ENCODE results near the gene SOX5.
"Not testable (repeated sequence)": the region's sequence is repeated elsewhere in the genome, so short reads cannot be mapped to it uniquely, and the experiment has no call there.

The SOX5 gene

GRCh38 chr12:23760495-23760894 is 189.0 kb downstream of the SOX5 start:
- in situ Hi-C loops (cut with MboI; ENCODE audit: low sequenced_read_pairs), result no loop called here

DNA sequence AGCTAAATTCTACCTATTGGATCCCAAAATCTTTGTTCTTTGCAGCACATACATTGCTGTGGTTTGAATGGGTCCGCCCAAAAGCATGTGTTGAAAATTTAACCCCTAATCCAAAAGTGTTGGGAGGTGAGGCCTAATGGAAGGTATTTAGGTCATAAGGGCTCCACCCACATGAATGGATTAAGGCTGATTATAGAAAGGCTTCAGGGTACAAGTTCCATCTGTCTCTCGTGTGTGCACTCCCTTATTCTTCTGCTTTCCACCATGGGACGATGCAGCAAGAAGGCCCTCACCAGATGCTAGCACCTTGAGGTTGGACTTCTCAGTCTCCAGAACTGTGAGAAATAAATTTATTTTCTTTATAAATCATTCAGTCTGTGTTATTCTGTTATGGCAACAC is 190.9 kb downstream of the SOX5 start:
- in situ Hi-C loops (cut with MboI; ENCODE audit: low sequenced_read_pairs), result no loop called here

GRCh38 chr12:23757541-23757962 is 191.9 kb downstream of the SOX5 start:
- in situ Hi-C loops (cut with MboI; ENCODE audit: low sequenced_read_pairs), result no loop called here

- in situ Hi-C loops (cut with MboI; ENCODE audit: low sequenced_read_pairs), result no loop called here
These were observed 193.1 kb downstream of the SOX5 start for GRCh38 chr12:23756416-23756815.

GRCh38 chr12:23753628-23754365 is 195.7 kb downstream of the SOX5 start:
- in situ Hi-C loops (cut with MboI; ENCODE audit: low sequenced_read_pairs), result no loop called here

GRCh38 chr12:23752245-23752644 is 197.2 kb downstream of the SOX5 start:
- in situ Hi-C loops (cut with MboI; ENCODE audit: low sequenced_read_pairs), result no loop called here

- in situ Hi-C loops (cut with MboI; ENCODE audit: low sequenced_read_pairs), result no loop called here
These were observed 197.8 kb downstream of the SOX5 start for GRCh38 chr12:23751641-23752040.

GRCh38 chr12:23750923-23751322 is 198.5 kb downstream of the SOX5 start:
- in situ Hi-C loops (cut with MboI; ENCODE audit: low sequenced_read_pairs), result no loop called here

DNA sequence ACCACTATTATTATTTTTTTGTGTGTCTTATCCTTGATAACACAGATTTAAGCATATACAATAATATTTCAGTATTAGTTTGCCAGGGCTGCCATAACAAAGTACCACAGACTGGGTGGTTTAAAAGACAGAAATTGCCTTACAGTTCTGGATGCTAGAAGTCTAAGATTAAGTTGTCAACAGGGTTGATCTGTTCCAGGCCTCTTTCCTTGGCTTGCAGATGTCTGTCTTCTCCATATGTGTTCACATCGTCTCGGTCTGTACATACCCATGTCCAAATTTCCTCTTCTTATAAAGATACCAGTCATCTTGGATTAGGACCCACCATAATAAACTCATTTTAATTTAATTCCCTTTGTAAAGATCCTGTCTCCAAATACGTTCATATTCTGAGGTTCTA is 204.8 kb downstream of the SOX5 start:
- in situ Hi-C loops (cut with MboI; ENCODE audit: low sequenced_read_pairs), result no loop called here

DNA sequence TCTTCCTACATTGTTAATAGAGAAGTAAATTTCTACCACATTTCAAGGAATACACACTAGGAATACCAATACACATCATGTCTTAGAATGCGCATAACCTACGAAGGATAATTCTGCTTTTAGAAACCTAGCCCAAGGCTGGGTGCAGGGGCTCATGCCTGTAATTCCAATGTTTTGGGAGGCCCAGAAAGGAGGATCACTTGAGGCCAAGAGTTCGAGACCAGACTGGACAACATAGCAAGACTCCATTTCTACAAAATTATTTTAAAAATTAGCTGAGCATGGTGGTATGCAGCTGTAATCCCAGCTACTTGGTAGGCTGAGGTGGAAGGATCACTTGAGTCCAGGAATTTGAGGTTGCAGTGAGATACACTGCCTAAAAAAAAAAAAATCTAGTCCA is 206.9 kb downstream of the SOX5 start:
- in situ Hi-C loops (cut with MboI; ENCODE audit: low sequenced_read_pairs), result no loop called here

DNA sequence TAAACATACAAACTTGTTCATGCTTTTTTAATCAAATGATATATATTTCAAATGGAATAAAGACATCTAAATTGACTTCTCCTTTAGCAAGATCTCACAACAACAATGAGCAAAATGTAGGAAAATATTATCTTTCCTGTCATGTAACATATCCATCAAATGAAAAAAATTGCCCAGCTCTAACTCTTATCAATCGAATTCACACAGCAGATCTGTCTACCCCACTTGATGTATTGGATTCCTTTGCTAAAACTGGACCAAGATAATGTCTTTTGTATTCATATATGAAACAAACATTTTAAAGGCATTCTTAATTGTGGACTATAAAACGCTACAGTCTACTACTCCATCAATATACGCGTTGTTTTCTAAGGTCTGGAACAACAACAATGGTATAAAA is 218.0 kb downstream of the SOX5 start:
- in situ Hi-C loops (cut with MboI; ENCODE audit: low sequenced_read_pairs), result no loop called here

GRCh38 chr12:23731035-23731434 is 218.4 kb downstream of the SOX5 start:
- in situ Hi-C loops (cut with MboI; ENCODE audit: low sequenced_read_pairs), result no loop called here

DNA sequence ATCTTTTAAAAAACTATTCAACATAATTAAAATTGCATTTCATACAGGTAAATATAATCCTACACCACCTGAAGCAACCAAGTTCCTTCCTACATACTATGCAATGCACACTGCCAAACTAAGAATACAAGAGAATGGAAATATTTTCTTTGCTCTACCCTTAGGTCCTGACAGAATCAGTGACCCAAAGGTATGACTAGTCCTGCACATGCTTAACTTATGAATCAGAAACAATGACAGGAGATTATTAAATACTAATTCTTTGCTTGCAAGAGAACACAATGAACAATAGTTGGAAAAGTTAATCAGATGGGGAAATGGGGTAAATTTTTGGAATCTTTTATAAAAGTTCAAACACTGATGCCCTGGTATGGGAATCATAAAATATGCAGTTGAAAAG is 220.1 kb downstream of the SOX5 start:
- in situ Hi-C loops (cut with MboI; ENCODE audit: low sequenced_read_pairs), result no loop called here

DNA sequence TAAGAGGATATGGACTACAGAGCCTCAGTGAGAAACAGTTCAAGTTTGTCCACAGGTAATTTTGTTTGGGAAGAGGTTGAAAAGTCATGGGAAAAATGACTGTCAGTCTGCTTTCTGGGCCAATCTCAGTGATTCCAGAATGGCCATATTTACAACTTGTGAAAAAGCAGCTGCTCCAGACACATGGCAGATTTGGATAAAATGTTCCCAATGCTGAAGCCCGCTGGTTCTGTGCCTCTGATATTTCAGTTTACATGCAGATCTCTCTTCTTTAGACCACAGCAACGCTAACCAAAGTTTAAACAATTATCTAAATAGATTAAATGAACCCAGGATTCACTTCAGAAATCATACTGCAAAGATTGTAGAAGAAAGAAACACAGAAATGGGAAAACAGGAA is 222.8 kb downstream of the SOX5 start:
- in situ Hi-C loops (cut with MboI; ENCODE audit: low sequenced_read_pairs), result no loop called here

GRCh38 chr12:23722655-23723054 is 226.8 kb downstream of the SOX5 start:
- in situ Hi-C loops (cut with MboI; ENCODE audit: low sequenced_read_pairs), result no loop called here

- in situ Hi-C loops (cut with MboI; ENCODE audit: low sequenced_read_pairs), result no loop called here
These were observed 228.2 kb downstream of the SOX5 start for GRCh38 chr12:23721268-23721667.

DNA sequence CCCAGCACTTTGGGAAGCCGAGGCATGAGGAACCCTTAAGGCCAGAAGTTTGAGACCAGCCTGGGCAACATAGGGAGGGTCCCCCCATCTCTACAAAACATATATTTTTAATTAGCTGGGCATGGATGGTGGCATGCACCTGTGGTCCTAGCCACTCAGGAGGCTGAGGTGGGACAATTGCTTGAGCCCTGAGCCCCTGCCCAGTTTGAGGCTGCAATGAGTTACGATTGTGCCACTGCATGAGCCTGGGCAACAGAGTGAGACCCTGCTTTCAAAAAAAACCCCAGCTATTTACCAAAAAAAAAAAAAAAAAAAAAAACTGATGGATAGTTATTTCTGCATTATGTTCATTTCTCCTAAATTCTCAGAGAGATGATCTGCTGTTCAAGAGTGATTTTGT is 230.0 kb downstream of the SOX5 start:
- in situ Hi-C loops (cut with MboI; ENCODE audit: low sequenced_read_pairs), result no loop called here

GRCh38 chr12:23710361-23710760 is 239.1 kb downstream of the SOX5 start:
- in situ Hi-C loops (cut with MboI; ENCODE audit: low sequenced_read_pairs), result not testable (repeated sequence)

- in situ Hi-C loops (cut with MboI; ENCODE audit: low sequenced_read_pairs), result no loop called here
These were observed 241.2 kb downstream of the SOX5 start for GRCh38 chr12:23708185-23708837.

DNA sequence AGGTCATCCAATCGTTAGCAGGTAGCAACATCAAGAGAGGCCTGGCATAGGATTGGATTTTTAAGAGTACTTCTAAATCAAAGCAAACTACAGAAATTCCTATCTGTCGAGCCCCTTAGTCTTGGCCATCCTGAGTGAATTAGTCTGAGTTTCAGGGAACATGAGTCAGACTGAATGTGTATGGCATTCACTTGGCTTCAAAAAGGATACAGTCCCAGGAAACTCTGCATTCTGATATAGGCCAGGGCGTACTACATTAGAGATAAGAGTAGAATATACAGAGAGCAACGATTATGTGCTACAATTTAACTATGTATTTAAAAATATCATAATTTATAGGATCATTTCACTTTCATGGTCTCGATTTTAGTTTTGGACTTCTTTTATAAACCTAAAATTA is 242.2 kb downstream of the SOX5 start:
- in situ Hi-C loops (cut with MboI; ENCODE audit: low sequenced_read_pairs), result no loop called here

DNA sequence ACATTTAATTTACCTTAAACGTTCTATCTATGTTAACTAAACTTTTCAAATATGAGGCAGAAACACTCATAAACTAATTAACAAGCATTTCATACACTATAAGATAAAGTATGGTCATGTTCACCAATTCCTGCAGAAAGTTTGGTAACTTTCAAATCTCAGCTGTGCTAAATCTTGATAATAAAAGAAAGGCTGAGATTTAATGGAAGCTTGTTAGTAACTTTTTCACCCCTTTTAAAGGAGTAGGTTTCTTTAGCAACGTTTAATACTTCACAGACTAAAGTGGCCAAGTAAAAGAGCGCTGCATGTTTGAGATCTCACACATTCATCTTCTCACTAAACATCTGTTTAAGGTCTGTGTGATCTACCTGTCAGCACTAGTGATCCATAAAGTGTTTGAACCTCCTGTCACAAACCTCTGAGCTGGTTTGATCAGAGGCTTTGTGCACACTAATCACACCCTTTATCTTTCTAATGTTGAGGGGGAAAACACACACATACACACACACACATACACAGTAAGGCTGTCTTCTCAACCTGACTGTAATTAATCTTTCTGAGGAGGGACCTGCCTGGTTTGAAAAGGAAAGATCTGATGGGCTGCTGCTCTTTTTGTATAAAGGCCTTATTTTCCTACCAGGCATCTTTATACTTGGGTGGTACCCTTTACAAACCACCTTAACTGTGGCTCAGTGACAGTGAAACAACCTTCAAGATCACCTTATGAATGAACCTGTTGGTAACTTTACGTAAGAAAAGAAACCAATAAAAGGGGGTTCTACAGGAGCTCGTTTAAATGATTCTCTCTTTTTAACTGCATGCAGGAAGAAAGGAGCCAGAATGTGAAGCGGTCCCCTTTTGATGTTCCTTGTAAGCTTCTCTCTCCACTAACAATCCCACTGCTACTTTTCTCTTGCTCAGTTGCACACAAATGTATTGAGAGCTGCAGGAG is 244.2 kb downstream of the SOX5 start:
- in situ Hi-C loops (cut with MboI; ENCODE audit: low sequenced_read_pairs), result no loop called here

DNA sequence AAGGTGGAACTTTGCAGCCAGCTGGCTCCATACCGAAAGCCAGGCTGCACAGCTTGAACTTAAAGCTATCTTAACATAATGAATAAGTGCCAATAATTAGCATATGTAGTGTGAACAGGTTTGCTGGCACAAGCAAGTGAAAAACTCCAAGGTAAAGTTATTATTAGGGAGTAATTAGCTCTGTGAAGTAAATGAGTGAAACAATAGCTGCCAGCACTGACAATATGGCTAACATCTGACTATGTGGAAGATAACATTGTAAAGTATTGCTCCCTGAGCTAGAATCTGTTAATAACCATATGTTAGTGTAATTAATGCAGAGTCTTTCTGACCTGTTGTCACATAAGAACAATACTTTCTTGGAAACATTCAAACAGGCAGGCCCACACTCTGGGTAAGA is 246.4 kb downstream of the SOX5 start:
- in situ Hi-C loops (cut with MboI; ENCODE audit: low sequenced_read_pairs), result no loop called here

All from HL-60/S4 treated with retinoic acid at 250 ng/mL for 4 days and 3 days (cell line).